Measurements from ENCODE around the gene GPR107.

The GPR107 gene

DNA sequence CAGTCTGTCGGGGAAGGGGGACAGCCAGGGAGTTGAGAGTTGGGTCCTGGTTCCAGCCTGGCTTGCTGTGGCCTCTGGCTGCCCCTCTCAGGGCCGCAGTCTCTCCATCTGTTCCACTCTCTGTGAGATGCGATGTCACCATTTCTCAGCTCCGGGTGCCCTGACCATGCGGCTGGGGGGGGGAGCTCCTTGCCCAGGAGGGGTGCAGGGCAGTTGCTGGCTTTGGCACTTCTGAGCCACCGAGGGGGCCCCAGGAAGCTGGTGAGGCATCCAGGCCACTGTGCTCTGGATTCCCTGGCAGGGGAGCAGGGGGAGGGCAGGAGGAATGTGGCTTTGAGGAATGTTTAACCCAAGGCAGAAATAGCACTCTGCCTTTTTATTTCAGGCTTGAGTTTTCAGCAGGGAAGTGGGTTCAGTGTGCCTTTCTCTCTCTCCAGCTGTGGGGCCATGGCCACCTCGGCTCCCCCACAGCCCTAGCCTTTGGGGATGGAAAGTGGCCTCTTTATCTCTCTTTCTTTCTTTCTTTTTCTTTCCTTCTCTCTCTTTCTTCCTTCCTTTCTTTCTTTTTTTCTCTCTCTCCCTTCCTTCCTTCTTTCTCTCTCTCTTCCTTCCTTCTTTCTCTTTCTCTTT, 129.5 kb downstream of the GPR107 start:
- no peak for DNase-seq (ENCODE audit: low spot score)

DNA sequence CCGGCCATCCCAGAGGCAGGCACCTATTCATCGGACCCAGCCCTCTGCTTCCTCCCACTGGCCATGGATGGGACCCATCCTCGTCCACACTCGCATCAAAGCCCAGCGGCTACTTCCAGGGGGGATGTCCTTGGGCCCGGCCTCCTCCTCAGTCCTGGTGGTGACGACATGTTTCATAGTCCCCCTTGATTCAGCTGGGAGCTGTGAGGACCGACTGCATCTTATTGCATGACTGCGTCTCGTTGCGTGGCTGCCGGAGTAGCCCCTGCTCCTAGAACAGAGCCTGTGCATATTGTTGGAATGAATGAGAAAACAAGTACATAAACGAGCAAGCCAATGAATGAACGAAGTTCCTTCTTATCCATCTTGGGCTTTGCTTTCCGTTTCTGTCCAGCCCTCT, 131.3 kb downstream of the GPR107 start:
- DNase-seq (ENCODE audit: low spot score), result no peak

DNA sequence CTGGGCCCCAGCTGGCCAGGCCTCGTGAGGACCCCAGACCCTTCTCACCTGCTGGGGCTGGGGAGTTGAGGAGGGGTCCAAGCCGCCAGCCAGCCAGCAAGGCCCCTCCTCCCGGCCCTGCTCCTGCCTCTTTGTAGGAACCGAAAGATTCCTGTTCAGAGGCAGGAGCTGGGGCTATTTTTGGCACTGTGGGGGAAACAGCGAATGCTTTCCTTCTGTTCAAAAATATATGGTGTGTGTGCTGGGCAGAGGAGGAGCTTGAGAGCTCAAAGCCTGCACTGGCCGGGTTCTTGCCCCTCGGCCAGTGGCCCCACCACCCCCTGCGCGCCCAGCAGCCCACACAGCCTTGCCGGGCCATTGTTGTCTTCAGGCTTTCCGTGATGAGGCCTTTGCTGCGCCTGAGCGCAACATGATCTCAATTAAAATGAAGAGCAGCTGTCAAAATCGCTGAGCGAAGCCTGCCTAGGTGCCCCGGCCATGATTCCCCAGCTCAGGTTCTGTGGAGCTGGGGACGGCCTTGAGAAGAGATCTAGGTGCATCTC, 131.9 kb downstream of the GPR107 start:
- DNase-seq (ENCODE audit: low spot score), result no peak

- no peak for DNase-seq (ENCODE audit: low spot score)
Measured at GRCh38 chr9:130186051-130186450, 132.3 kb downstream of the GPR107 start.

DNA sequence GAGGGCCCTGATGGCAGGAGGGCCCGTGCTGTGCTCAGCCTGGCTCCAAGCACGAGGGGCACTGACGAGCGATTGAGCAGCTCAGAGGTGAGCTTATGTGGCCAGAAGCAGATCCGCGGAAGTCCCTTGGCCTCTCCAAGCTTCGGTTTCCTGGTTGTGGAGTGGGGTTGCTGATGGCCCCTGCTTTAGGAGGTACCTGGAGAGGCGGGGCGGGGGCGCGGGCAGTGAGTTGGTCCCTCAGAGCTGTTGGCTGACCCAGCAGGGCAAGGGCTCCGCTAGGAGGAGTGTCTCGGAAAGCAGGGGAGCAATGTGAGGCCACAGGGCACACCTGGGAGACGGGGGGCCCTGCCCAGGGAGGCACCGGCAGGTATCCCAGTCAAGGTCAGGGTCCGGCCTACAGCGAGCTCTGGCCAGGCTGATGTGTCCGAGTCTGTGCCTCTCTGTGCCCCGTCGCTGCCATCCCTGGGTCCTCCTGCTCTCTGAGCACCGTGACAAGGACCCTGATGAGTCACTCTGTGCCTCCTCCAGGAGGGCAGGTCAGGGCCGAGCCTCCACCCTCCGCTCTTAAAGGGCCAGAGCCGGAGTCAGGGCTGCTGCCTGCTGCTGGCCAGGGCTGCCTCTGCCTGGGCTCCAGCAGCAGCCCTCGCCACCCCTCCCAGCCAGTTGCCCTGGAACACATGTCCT, 133.3 kb downstream of the GPR107 start:
- no peak for DNase-seq (ENCODE audit: low spot score)

DNA sequence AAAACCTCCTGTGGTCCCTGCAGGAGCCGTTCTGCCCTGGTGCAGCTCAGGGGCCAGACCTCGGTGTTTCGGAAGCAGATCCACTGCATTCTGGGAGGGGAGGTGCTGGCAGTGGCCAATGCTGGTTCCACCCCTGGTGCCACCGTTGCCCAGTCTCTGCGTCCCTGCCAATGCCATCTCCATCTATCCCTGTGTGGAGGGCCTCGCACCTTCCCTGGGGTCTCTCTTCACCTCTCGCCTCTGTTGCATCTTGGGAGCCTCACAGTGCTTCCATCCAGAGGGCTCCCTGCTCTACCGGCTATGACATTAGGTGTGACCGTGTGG, 133.8 kb downstream of the GPR107 start:
- DNase-seq (ENCODE audit: low spot score), result no peak

DNA sequence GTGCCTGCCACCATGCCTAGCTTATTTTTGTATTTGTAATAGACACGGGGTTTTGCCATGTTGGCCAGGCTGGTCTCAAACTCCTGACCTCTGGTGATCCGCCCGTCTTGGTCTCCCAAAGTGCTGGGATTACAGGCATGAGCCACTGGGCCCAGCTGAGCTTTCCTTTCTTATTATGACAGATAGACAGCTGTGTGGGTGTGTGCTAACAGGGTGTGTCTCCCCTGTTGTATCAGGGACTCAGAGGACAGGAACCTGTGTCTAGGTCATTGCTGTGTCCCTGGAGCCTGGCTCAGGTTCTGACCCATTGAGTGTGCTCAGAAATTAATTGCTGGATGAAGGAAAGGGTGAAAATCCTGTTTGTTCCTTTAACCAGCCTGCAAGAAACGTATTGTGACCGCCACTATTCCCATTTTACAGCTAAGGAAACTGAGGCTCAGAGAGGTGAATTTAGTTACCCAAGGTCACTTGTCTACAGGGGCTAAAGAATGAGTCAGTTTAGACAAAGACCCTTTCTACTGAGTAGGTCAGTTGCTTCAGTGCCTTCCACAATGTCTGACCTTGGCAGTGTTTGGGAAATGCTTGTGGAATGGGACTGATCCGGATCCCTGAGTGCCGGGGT, 135.3 kb downstream of the GPR107 start:
- no peak for DNase-seq (ENCODE audit: low spot score)
